ENCODE results near the gene SARS2. TPM values are rescaled to one million over a fixed set of nuclear protein-coding genes. Genes with fewer than 3 reads are reported as not detected.
"Not testable (repeated sequence)": the region's sequence is repeated elsewhere in the genome, so short reads cannot be mapped to it uniquely, and the experiment has no call there.

The SARS2 gene
- polyA plus RNA-seq, 2 donors: 27.4 to 43.9 TPM

DNA sequence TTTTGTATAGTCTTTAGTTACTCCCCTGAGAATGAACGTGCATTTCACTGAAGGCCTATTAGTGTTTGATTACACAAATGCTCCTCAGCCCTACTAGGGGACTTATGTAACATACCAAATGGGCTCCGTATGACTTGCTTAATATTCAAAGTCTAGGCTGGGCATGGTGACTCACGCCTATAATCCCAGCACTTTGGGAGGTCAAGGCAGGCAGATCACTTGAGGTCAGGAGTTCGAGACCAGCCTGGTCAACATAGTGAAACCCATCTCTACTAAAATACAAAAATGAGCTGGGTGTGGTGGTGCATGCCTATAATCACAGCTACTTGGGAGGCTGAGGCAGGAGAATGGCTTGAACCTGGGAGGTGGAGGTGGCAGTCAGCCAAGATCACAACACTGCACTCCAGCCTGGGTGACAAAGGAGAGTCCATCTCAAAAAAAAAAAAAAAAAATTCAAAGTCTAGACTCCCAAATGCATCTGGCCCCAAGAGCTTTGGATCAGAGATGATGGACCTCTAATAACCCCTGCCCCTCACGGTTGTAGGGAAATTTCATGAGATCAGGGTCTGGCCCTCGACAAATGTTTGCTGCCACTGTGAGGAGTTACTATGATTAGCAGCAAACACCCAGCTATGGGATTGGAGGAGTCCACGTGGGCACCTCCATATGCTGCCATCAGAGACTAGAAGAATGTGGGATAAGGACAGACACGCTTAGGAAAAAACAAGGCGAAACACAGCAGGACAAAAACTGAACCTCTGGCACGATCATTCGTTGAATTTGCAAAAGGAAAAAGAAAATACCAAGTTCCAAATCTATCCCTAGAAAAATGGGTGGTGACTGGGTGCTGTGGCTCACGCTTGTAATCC lies 40.3 kb upstream of the SARS2 start:
- 75 to 76% methylated on average over 12 of the region's 12 CpGs for WGBS, 2 donors
- no peak overlapping the region for H3K4me3 ChIP-seq (ENCODE audit: low read depth in 1 of 2, low read length in 2 of 2)
- H3K9me3 ChIP-seq (ENCODE audit: control insufficient read depth in 2 of 2, insufficient read depth in 1 of 2, low read depth in 1 of 2, low read length in 1 of 2): no peaks in the 10 kb centered on the region

DNA sequence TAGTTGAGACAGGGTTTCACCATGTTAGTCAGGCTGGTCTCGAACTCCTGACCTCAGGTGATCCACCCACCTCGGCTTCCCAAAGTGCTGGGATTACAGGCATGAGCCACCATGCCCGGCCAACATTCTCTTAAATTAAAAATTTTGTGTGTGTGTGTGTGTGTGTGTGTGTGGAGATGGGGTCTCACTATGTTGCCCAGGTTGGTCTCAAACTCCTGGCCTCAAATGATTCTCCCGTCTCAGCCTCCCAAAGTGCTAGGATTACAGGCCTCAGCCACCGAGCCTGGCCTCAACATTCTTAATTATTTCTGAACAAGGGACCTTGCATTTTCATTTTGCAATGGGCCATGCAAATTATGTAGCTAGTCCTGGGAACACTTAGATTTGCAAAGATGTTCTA lies 35.6 kb upstream of the SARS2 start:
- 94 to 99% methylated on average over 5 of the region's 5 CpGs for WGBS, 2 donors
- not testable (repeated sequence) for H3K9me3 ChIP-seq (ENCODE audit: control insufficient read depth in 2 of 2, insufficient read depth in 1 of 2, low read depth in 1 of 2, low read length in 1 of 2)

More for the DNA sequence above, 40.3 kb upstream of the SARS2 start:
- H3K36me3 ChIP-seq (ENCODE audit: control insufficient read depth in 2 of 2, insufficient read depth in 2 of 2, low read length in 1 of 2): no peaks in the 10 kb centered on the region
- H3K27me3 ChIP-seq (ENCODE audit: control insufficient read depth in 1 of 2, insufficient read depth in 2 of 2, low read length in 2 of 2): no peaks in the 10 kb centered on the region
- no peaks in the 10 kb centered on the region for H3K4me1 ChIP-seq (ENCODE audit: control insufficient read depth in 2 of 2, insufficient read depth in 2 of 2, low read length in 1 of 2)
- H3K27ac ChIP-seq (ENCODE audit: low read depth in 2 of 2, low read length in 1 of 2): no peak overlapping the region

DNA sequence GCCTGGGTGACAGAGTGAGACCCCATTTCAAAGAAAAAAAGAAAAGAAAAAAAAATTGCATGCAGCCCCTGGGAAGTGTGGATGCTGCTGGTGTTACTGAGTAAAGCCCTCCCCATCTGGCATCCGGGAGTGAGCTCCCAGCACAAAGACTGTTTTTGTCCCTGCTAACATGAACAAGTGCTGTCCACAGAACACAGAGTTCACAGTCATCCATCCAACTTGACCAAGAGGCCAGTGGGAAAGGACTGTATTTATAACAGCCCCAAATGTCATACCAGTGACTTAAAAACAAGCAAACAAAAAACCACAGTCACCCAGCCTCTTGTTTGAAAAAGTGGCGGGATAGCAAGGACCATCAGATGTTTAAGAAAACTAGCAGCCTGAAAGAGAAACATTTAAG lies 34.2 kb upstream of the SARS2 start:
- Histone ChIP-seq H3K36me3 (ENCODE audit: control insufficient read depth in 2 of 2, insufficient read depth in 2 of 2, low read length in 1 of 2) (no peaks in the 10 kb centered on the region), H3K27ac (ENCODE audit: low read depth in 2 of 2, low read length in 1 of 2) (no peak overlapping the region), H3K9me3 (ENCODE audit: control insufficient read depth in 2 of 2, insufficient read depth in 1 of 2, low read depth in 1 of 2, low read length in 1 of 2) (no peaks in the 10 kb centered on the region), H3K27me3 (ENCODE audit: control insufficient read depth in 1 of 2, insufficient read depth in 2 of 2, low read length in 2 of 2) (no peaks in the 10 kb centered on the region), H3K4me1 (ENCODE audit: control insufficient read depth in 2 of 2, insufficient read depth in 2 of 2, low read length in 1 of 2) (peaks cover 0 to 3% of the 10 kb centered on the region in 2 donors), H3K4me3 (ENCODE audit: low read depth in 1 of 2, low read length in 2 of 2) (no peak overlapping the region)
- WGBS, 2 donors: 89 to 97% methylated on average over 2 of the region's 2 CpGs

More for the DNA sequence above, 35.6 kb upstream of the SARS2 start:
- not testable (repeated sequence) for H3K4me3 ChIP-seq (ENCODE audit: low read depth in 1 of 2, low read length in 2 of 2); H3K27ac ChIP-seq (ENCODE audit: low read depth in 2 of 2, low read length in 1 of 2); H3K36me3 ChIP-seq (ENCODE audit: control insufficient read depth in 2 of 2, insufficient read depth in 2 of 2, low read length in 1 of 2); H3K4me1 ChIP-seq (ENCODE audit: control insufficient read depth in 2 of 2, insufficient read depth in 2 of 2, low read length in 1 of 2); H3K27me3 ChIP-seq (ENCODE audit: control insufficient read depth in 1 of 2, insufficient read depth in 2 of 2, low read length in 2 of 2)

DNA sequence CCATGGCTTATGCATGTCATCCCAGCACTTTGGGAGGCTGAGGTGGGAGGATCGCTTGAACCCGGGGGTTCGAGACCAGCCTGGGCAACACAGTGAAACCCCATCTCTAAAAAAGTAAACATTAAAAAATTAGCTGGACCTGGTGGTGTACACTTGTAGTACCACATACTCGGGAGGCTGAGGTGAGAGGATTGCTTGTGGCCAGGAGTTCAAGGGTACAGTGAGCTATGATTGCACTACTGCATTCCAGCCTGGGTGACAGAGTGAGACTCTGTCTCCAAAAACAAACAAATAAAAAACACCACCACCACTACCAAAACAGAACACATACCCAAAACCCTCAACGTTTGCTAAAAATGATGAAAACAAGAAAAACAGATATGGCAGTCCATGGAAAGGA lies 29.1 kb upstream of the SARS2 start:
- Histone ChIP-seq H3K36me3 (ENCODE audit: control insufficient read depth in 2 of 2, insufficient read depth in 2 of 2, low read length in 1 of 2) (no peaks in the 10 kb centered on the region), H3K27ac (ENCODE audit: low read depth in 2 of 2, low read length in 1 of 2) (no peak overlapping the region), H3K4me3 (ENCODE audit: low read depth in 1 of 2, low read length in 2 of 2) (no peak overlapping the region), H3K27me3 (ENCODE audit: control insufficient read depth in 1 of 2, insufficient read depth in 2 of 2, low read length in 2 of 2) (no peaks in the 10 kb centered on the region), H3K4me1 (ENCODE audit: control insufficient read depth in 2 of 2, insufficient read depth in 2 of 2, low read length in 1 of 2) (peaks cover 0 to 3% of the 10 kb centered on the region in 2 donors), H3K9me3 (ENCODE audit: control insufficient read depth in 2 of 2, insufficient read depth in 1 of 2, low read depth in 1 of 2, low read length in 1 of 2) (no peaks in the 10 kb centered on the region)
- 88 to 89% methylated on average over 5 of the region's 5 CpGs for WGBS, 2 donors

DNA sequence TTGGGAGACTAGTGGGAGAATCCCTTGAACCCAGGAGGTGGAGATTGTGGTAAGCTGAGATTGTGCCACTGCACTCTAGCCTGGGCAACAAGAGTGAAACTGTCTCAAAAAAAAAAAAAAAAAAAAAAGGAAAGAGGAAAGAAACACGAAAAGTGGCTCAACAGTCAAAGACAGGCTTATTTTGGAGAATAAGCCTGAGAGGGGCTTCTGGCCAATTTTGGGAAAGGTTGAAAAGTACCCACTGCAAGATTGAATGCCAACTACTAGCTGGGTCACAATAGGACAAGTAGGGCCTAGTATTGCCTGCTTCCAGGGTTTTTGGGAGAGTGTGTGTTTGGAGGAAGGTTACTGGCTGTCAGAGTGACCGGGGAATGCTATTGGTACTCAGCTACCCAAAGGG lies 27.7 kb upstream of the SARS2 start:
- no peaks in the 10 kb centered on the region for H3K9me3 ChIP-seq (ENCODE audit: control insufficient read depth in 2 of 2, insufficient read depth in 1 of 2, low read depth in 1 of 2, low read length in 1 of 2)
- no peak overlapping the region for H3K4me3 ChIP-seq (ENCODE audit: low read depth in 1 of 2, low read length in 2 of 2)
- no peak overlapping the region for H3K27ac ChIP-seq (ENCODE audit: low read depth in 2 of 2, low read length in 1 of 2)
- H3K36me3 ChIP-seq (ENCODE audit: control insufficient read depth in 2 of 2, insufficient read depth in 2 of 2, low read length in 1 of 2): no peaks in the 10 kb centered on the region
- no peaks in the 10 kb centered on the region for H3K27me3 ChIP-seq (ENCODE audit: control insufficient read depth in 1 of 2, insufficient read depth in 2 of 2, low read length in 2 of 2)
- WGBS, 2 donors: 84 to 94% methylated on average over 2 of the region's 2 CpGs
- H3K4me1 ChIP-seq (ENCODE audit: control insufficient read depth in 2 of 2, insufficient read depth in 2 of 2, low read length in 1 of 2): peaks cover 0 to 3% of the 10 kb centered on the region in 2 donors

DNA sequence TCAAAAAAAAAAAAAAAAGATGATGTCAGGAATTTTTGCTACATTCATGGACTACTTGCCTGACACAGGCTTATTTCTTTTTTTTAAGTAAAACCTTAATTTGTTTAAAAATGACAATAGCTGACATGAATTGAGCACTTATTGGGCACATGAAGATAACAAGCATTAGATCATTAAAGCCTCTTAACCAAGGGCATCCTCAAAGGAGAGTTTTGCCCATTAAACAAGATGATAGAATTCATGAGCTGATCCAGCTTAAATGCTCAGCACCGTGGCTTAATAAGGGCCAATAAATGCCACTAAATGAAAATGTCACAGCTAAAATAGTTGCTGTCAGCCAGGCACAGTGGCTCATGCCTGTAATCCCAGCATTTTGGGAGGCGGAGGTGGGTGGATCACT lies 25.7 kb upstream of the SARS2 start:
- H3K27ac ChIP-seq (ENCODE audit: low read depth in 2 of 2, low read length in 1 of 2): no peak overlapping the region
- no peak overlapping the region for H3K4me3 ChIP-seq (ENCODE audit: low read depth in 1 of 2, low read length in 2 of 2)
- no peaks in the 10 kb centered on the region for H3K36me3 ChIP-seq (ENCODE audit: control insufficient read depth in 2 of 2, insufficient read depth in 2 of 2, low read length in 1 of 2)
- H3K4me1 ChIP-seq (ENCODE audit: control insufficient read depth in 2 of 2, insufficient read depth in 2 of 2, low read length in 1 of 2): no peaks in the 10 kb centered on the region
- no peaks in the 10 kb centered on the region for H3K27me3 ChIP-seq (ENCODE audit: control insufficient read depth in 1 of 2, insufficient read depth in 2 of 2, low read length in 2 of 2)
- no peaks in the 10 kb centered on the region for H3K9me3 ChIP-seq (ENCODE audit: control insufficient read depth in 2 of 2, insufficient read depth in 1 of 2, low read depth in 1 of 2, low read length in 1 of 2)
- 87 to 93% methylated on average over 2 of the region's 2 CpGs for WGBS, 2 donors

DNA sequence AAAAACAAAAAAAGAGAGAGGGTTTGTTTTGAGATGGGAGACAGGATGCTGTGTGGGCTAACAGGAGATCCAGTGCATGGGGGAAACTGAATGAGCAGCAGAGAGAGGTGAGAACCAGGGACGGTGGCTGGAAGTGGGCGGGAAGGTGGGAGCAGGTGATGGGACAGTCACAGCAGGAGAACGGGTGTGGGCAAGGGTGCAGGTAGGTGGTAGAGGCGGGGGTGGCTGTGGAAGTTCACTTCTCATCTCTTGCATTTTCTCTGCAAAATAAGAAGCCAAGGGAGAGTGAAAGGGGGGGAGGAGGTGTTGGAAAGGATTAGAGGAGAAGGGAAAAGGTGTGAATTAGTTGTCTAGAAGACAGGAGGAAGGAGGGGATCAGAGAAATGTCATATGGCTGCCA lies 23.1 kb upstream of the SARS2 start:
- 71 to 81% methylated on average over 4 of the region's 4 CpGs for WGBS, 2 donors
- Histone ChIP-seq H3K9me3 (ENCODE audit: control insufficient read depth in 2 of 2, insufficient read depth in 1 of 2, low read depth in 1 of 2, low read length in 1 of 2) (no peaks in the 10 kb centered on the region), H3K36me3 (ENCODE audit: control insufficient read depth in 2 of 2, insufficient read depth in 2 of 2, low read length in 1 of 2) (no peaks in the 10 kb centered on the region), H3K27ac (ENCODE audit: low read depth in 2 of 2, low read length in 1 of 2) (no peak overlapping the region), H3K27me3 (ENCODE audit: control insufficient read depth in 1 of 2, insufficient read depth in 2 of 2, low read length in 2 of 2) (no peaks in the 10 kb centered on the region), H3K4me1 (ENCODE audit: control insufficient read depth in 2 of 2, insufficient read depth in 2 of 2, low read length in 1 of 2) (peaks cover 3 to 6% of the 10 kb centered on the region in 2 donors), H3K4me3 (ENCODE audit: low read depth in 1 of 2, low read length in 2 of 2) (no peak overlapping the region)

DNA sequence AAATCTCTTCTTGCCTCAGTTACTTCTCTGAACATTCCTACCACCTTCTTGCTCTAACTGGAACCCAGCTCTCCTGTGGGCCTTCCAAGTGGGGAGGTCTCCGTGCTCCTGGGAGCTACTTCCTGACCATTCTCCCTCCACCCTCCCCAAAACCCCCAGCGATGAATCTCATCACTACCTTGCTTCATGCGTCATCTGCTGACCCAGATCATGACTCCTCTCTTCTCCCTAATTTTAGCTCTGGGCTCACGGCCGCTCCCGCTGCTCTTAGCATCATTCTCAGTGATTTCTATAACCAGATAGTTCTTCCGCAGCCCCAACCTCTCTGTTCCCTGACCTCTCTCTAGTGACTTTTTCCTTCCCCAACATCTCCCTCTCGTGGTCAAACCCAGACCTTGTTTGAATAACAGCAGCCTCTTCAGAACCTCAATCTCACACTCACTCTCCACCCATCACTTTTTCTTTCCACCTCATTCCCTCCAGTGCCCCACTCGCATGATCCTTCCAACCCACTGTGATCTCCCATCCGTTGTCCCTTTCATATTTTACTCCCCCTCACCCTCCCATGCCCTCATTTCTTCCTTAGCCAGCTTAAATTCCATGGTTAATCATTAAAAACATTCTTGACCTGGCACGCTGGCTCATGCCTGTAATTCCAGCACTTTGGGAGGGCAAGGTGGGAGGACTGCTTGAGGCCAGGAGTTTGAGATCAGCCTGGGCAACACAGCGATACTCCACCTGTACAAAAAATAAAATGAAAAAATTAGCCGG lies 22.0 kb upstream of the SARS2 start:
- peaks cover 3 to 6% of the 10 kb centered on the region in 2 donors for H3K4me1 ChIP-seq (ENCODE audit: control insufficient read depth in 2 of 2, insufficient read depth in 2 of 2, low read length in 1 of 2)
- no peaks in the 10 kb centered on the region for H3K9me3 ChIP-seq (ENCODE audit: control insufficient read depth in 2 of 2, insufficient read depth in 1 of 2, low read depth in 1 of 2, low read length in 1 of 2)
- WGBS, 2 donors: 65 to 74% methylated on average over 13 of the region's 13 CpGs
- no peaks in the 10 kb centered on the region for H3K36me3 ChIP-seq (ENCODE audit: control insufficient read depth in 2 of 2, insufficient read depth in 2 of 2, low read length in 1 of 2)
- no peak overlapping the region for H3K4me3 ChIP-seq (ENCODE audit: low read depth in 1 of 2, low read length in 2 of 2)
- H3K27me3 ChIP-seq (ENCODE audit: control insufficient read depth in 1 of 2, insufficient read depth in 2 of 2, low read length in 2 of 2): no peaks in the 10 kb centered on the region
- no peak overlapping the region for H3K27ac ChIP-seq (ENCODE audit: low read depth in 2 of 2, low read length in 1 of 2)

DNA sequence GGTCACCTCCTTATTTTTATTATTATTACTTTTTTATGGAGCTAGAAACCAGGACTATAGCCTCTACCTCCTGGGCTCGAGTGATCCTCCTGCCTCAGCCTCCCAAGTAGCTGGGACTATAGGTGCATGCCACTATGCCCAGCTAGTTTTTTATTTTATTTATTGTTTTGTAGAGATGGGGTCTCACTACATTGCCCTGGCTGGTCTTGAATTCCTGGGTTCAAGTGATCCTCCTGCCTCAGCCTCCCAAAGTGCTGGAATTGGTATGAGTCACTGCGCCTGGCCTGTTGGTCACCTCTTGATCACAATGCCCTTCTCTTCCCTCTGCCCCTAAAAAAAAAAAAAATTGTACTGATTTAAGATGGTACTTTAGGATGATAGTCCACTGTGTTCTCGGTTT lies 20.6 kb upstream of the SARS2 start:
- no peak overlapping the region for H3K27ac ChIP-seq (ENCODE audit: low read depth in 2 of 2, low read length in 1 of 2)
- H3K36me3 ChIP-seq (ENCODE audit: control insufficient read depth in 2 of 2, insufficient read depth in 2 of 2, low read length in 1 of 2): no peaks in the 10 kb centered on the region
- peaks cover 3 to 6% of the 10 kb centered on the region in 2 donors for H3K4me1 ChIP-seq (ENCODE audit: control insufficient read depth in 2 of 2, insufficient read depth in 2 of 2, low read length in 1 of 2)
- no peaks in the 10 kb centered on the region for H3K9me3 ChIP-seq (ENCODE audit: control insufficient read depth in 2 of 2, insufficient read depth in 1 of 2, low read depth in 1 of 2, low read length in 1 of 2)
- no peak overlapping the region for H3K4me3 ChIP-seq (ENCODE audit: low read depth in 1 of 2, low read length in 2 of 2)
- 64 to 78% methylated on average over 3 of the region's 3 CpGs for WGBS, 2 donors
- H3K27me3 ChIP-seq (ENCODE audit: control insufficient read depth in 1 of 2, insufficient read depth in 2 of 2, low read length in 2 of 2): no peaks in the 10 kb centered on the region

Measured in esophagus (tissue), 2 donors.